ENCODE measurements around the gene NEO1. TPM values are rescaled to one million over a fixed set of nuclear protein-coding genes. Genes with fewer than 3 reads are reported as not detected.

The NEO1 gene
- total RNA-seq, 1 donor from 2014 or later: 24.9 TPM

- Mint-ChIP-seq H3K36me3 (ENCODE audit: unreplicated experiment) (no peaks in the 10 kb centered on the region), H3K9me3 (ENCODE audit: unreplicated experiment) (no peaks in the 10 kb centered on the region), H3K4me1 (ENCODE audit: unreplicated experiment) (no peaks in the 10 kb centered on the region), H3K27me3 (ENCODE audit: unreplicated experiment) (no peaks in the 10 kb centered on the region), H3K4me3 (ENCODE audit: unreplicated experiment) (no peak overlapping the region), H3K27ac (ENCODE audit: unreplicated experiment) (no peak overlapping the region)
- no peak for DNase-seq (ENCODE audit: extremely low spot score, unreplicated experiment)
- no peak for TF ChIP-seq CTCF (IDR thresholded peaks at IDR 0.05)
These were observed 63.9 kb downstream of the NEO1 start for GRCh38 chr15:73116164-73116563.

GRCh38 chr15:73118055-73118454, 65.8 kb downstream of the NEO1 start:
- no peaks in the 10 kb centered on the region for H3K36me3 Mint-ChIP-seq (ENCODE audit: unreplicated experiment)
- DNase-seq (ENCODE audit: extremely low spot score, unreplicated experiment): no peak
- H3K27me3 Mint-ChIP-seq (ENCODE audit: unreplicated experiment): no peaks in the 10 kb centered on the region
- no peak overlapping the region for H3K4me3 Mint-ChIP-seq (ENCODE audit: unreplicated experiment)
- H3K27ac Mint-ChIP-seq (ENCODE audit: unreplicated experiment): no peak overlapping the region
- TF ChIP-seq CTCF (IDR thresholded peaks at IDR 0.05): no peak
- H3K9me3 Mint-ChIP-seq (ENCODE audit: unreplicated experiment): no peaks in the 10 kb centered on the region
- H3K4me1 Mint-ChIP-seq (ENCODE audit: unreplicated experiment): no peaks in the 10 kb centered on the region

GRCh38 chr15:73119478-73119877, 67.2 kb downstream of the NEO1 start:
- Mint-ChIP-seq H3K4me1 (ENCODE audit: unreplicated experiment) (no peaks in the 10 kb centered on the region), H3K9me3 (ENCODE audit: unreplicated experiment) (no peaks in the 10 kb centered on the region), H3K4me3 (ENCODE audit: unreplicated experiment) (no peak overlapping the region), H3K36me3 (ENCODE audit: unreplicated experiment) (no peaks in the 10 kb centered on the region), H3K27ac (ENCODE audit: unreplicated experiment) (no peak overlapping the region), H3K27me3 (ENCODE audit: unreplicated experiment) (no peaks in the 10 kb centered on the region)
- no peak for TF ChIP-seq CTCF (IDR thresholded peaks at IDR 0.05)
- DNase-seq (ENCODE audit: extremely low spot score, unreplicated experiment): no peak

GRCh38 chr15:73120269-73120668, 68.0 kb downstream of the NEO1 start:
- Mint-ChIP-seq H3K27me3 (ENCODE audit: unreplicated experiment) (no peaks in the 10 kb centered on the region), H3K9me3 (ENCODE audit: unreplicated experiment) (no peaks in the 10 kb centered on the region)
- no peak for DNase-seq (ENCODE audit: extremely low spot score, unreplicated experiment)

GRCh38 chr15:73125219-73125618, 73.0 kb downstream of the NEO1 start:
- no peak overlapping the region for H3K4me3 Mint-ChIP-seq (ENCODE audit: unreplicated experiment)
- DNase-seq (ENCODE audit: extremely low spot score, unreplicated experiment): no peak
- no peak overlapping the region for H3K27ac Mint-ChIP-seq (ENCODE audit: unreplicated experiment)

More at GRCh38 chr15:73120269-73120668, 68.0 kb downstream of the NEO1 start:
- Mint-ChIP-seq H3K4me1 (ENCODE audit: unreplicated experiment) (no peaks in the 10 kb centered on the region), H3K36me3 (ENCODE audit: unreplicated experiment) (no peaks in the 10 kb centered on the region), H3K27ac (ENCODE audit: unreplicated experiment) (no peak overlapping the region), H3K4me3 (ENCODE audit: unreplicated experiment) (no peak overlapping the region)
- TF ChIP-seq CTCF (IDR thresholded peaks at IDR 0.05): no peak

More at GRCh38 chr15:73125219-73125618, 73.0 kb downstream of the NEO1 start:
- no peak for TF ChIP-seq CTCF (IDR thresholded peaks at IDR 0.05)
- H3K27me3 Mint-ChIP-seq (ENCODE audit: unreplicated experiment): no peaks in the 10 kb centered on the region
- no peaks in the 10 kb centered on the region for H3K4me1 Mint-ChIP-seq (ENCODE audit: unreplicated experiment)
- H3K9me3 Mint-ChIP-seq (ENCODE audit: unreplicated experiment): no peaks in the 10 kb centered on the region
- H3K36me3 Mint-ChIP-seq (ENCODE audit: unreplicated experiment): peaks cover 2% of the 10 kb centered on the region
